ENCODE data around the gene GALNTL6. TPM values are rescaled to one million over a fixed set of nuclear protein-coding genes. Genes with fewer than 3 reads are reported as not detected.

GALNTL6 gene
- total and polyA plus RNA-seq, 2 experiments from 2014 or later = 0.38 to 0.40 TPM

- H3K79me2 ChIP-seq (replicated peaks; ENCODE audit: insufficient read depth) = no peaks in the 10 kb centered on the region
- no peak overlapping the region for H2AFZ ChIP-seq
- ATAC-seq (no peak), DNase-seq (ENCODE audit: low spot score) (no peak)
- no peaks in the 10 kb centered on the region for H3F3A ChIP-seq (replicated peaks; ENCODE audit: low read depth)
- no peaks in the 10 kb centered on the region for H4K20me1 ChIP-seq (replicated peaks; ENCODE audit: insufficient read depth)
- no peaks in the 10 kb centered on the region for H3K27me3 ChIP-seq (ENCODE audit: insufficient read depth)
- H3K4me3 ChIP-seq = no peak overlapping the region
- Mint-ChIP-seq H3K27me3 (ENCODE audit: insufficient read depth, low read depth, poor library complexity) (peaks cover 5% of the 10 kb centered on the region), H3K4me1 (peaks cover 21% of the 10 kb centered on the region), H3K9me3 (no peaks in the 10 kb centered on the region; the same call in 2 of the 3 replicates), H3K36me3 (ENCODE audit: low read depth) (no peaks in the 10 kb centered on the region), H3K4me3 (no peak overlapping the region), H3K27ac (no peak overlapping the region; the same call in 1 of the 2 replicates)
- no peak overlapping the region for H3K4me2 ChIP-seq
- no peak overlapping the region for H3K27ac ChIP-seq (ENCODE audit: low read depth)
- no peaks in the 10 kb centered on the region for H3K9me2 ChIP-seq (ENCODE audit: insufficient read depth)
- TF ChIP-seq ZNF114 (CRISPR knock-in tag; IDR thresholded peaks at IDR 0.05) (no peak), ZNF331 (CRISPR knock-in tag; IDR thresholded peaks at IDR 0.05; ENCODE audit: low read depth) (no peak), ETS1 (IDR thresholded peaks at IDR 0.05) (no peak), NANOG (IDR thresholded peaks at IDR 0.05; ENCODE audit: borderline replicate concordance) (no peak), EZH2phosphoT487 (IDR thresholded peaks at IDR 0.05; ENCODE audit: unreplicated experiment) (no peak), REST (IDR thresholded peaks at IDR 0.05; ENCODE audit: unreplicated experiment) (no peak), STAT1 (IDR thresholded peaks at IDR 0.05; ENCODE audit: unreplicated experiment) (no peak), POLR2AphosphoS5 (IDR thresholded peaks at IDR 0.05; ENCODE audit: low read depth) (no peak), ZNF462 (CRISPR knock-in tag; IDR thresholded peaks at IDR 0.05) (no peak), JUNB (IDR thresholded peaks at IDR 0.05; ENCODE audit: unreplicated experiment) (no peak), EZH2 (IDR thresholded peaks at IDR 0.05; ENCODE audit: low read depth, unreplicated experiment) (no peak), CREB1 (CRISPR knock-in tag; IDR thresholded peaks at IDR 0.05; ENCODE audit: low read depth) (no peak), CTCF (conservative IDR thresholded peaks at IDR 0.05; ENCODE audit: low read depth in 2 of 2) (no peak)
- H3K4me1 ChIP-seq (ENCODE audit: insufficient read depth) = peaks cover 3% of the 10 kb centered on the region; the same call in 1 of the 2 replicates
- H3K36me3 ChIP-seq (ENCODE audit: insufficient read depth) = no peaks in the 10 kb centered on the region
These were observed 355.7 kb downstream of the GALNTL6 start for GRCh38 chr4:172168888-172169287.
